ENCODE measurements around the gene FAM222A.

GRCh38 chr12:109781668-109782325 is 68.2 kb downstream of the FAM222A start:
- TF ChIP-seq POLR2A (IDR thresholded peaks at IDR 0.05) (no peak), CTCF (IDR thresholded peaks at IDR 0.05) (no peak)

All from right lobe of liver (tissue), 4 donors.